NT2/D1 (cell line): ENCODE results near the gene PNO1.

Source experiments
- DNase-seq: peaks from one replicate; pipeline ENCODE4 v3.0.0-alpha.2; 2011; ENCODE audit warnings: low read depth, low spot score
- H3K27me3 ChIP-seq: 2 replicates; pipeline ENCODE4 v1.6.0; 2011; ENCODE audit warnings: mild to moderate bottlenecking; ENCODE audit not compliant: insufficient read length, insufficient read depth
- H3K36me3 ChIP-seq: 2 replicates; pipeline ENCODE4 v1.6.1; 2011; ENCODE audit warnings: mild to moderate bottlenecking, low read length, mixed read lengths; ENCODE audit not compliant: insufficient read depth, insufficient read length
- H3K4me1 ChIP-seq: 2 replicates; pipeline ENCODE4 v1.5.1; 2011; ENCODE audit not compliant: insufficient read depth, insufficient read length
- H3K4me3 ChIP-seq: 2 replicates; pipeline ENCODE4 v1.5.1; 2011; ENCODE audit warnings: low read depth; ENCODE audit not compliant: insufficient read length
- H3K9ac ChIP-seq: 2 replicates; pipeline ENCODE4 v1.6.0; 2011; ENCODE audit warnings: low read depth; ENCODE audit not compliant: insufficient read length
- H3K9me3 ChIP-seq: 2 replicates; pipeline ENCODE4 v1.5.1; 2011; ENCODE audit warnings: mild to moderate bottlenecking, low read length; ENCODE audit not compliant: insufficient read depth
- SUZ12 ChIP-seq: IDR thresholded peaks from 2 replicates; pipeline ENCODE4 v1.6.1; 2011; ENCODE audit not compliant: insufficient read length, insufficient read depth; ENCODE audit errors: extremely low read depth
- YY1 ChIP-seq: IDR thresholded peaks from 2 replicates; pipeline ENCODE4 v1.6.1; 2011; ENCODE audit not compliant: insufficient read length, insufficient read depth
- ZNF274 ChIP-seq: IDR thresholded peaks from 2 replicates; pipeline ENCODE4 v1.6.1; 2011; ENCODE audit warnings: mild to moderate bottlenecking, low read depth, low read length

The PNO1 gene

DNA sequence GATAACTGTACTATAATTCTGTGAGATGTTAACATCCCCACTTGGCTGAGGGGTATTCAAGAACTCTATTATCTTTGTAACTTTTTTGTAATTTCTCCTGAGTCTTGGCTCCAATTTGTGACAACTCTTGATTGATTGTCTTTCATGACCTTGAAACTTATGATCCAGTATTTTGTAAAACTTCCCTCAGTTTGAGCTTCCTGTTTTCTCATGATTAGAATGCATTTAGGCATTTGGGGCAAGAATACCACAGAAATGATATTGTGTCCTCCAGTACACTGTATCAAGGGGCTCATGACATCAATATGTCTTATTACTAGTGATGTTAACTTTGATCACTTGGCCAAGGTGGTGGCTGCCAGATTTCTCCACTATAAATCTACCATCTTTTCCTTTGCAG lies 37.4 kb downstream of the PNO1 start:
- no peak overlapping the region for H3K4me3 ChIP-seq
- no peaks in the 10 kb centered on the region for H3K27me3 ChIP-seq
- TF ChIP-seq YY1: no peak
- no peak for TF ChIP-seq ZNF274
- TF ChIP-seq SUZ12: no peak
- no peaks in the 10 kb centered on the region for H3K9me3 ChIP-seq
- no peak overlapping the region for H3K9ac ChIP-seq
- no peaks in the 10 kb centered on the region for H3K36me3 ChIP-seq
- no peak for DNase-seq
- no peaks in the 10 kb centered on the region for H3K4me1 ChIP-seq

DNA sequence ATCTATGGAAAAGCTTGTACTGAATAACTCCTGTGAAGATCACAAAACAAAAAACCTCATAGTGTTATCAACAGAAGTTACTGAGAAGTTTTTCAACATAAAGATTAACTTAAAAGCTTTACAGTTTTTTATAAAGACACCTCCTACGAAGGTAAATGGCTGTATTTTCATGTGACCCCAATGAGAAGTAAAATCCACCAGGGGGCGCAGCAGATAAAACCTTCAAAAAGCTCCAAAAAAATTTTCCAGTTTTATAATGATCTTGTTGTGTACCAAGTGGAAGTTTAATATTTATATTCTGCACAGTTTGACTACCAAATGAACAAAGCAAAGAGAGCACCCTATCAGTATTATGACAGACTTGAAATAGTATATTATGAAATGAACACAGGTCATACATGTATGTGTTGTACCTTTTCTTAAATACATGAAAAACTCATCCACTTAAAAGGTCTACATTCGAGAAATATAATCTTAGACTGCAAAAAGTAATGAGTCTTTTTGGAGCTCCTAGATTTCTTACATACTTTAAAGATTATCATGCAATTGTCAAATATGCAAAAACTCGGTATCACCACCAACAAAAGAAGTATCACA lies 38.5 kb downstream of the PNO1 start:
- H3K9me3 ChIP-seq: no peaks in the 10 kb centered on the region
- H3K9ac ChIP-seq: no peak overlapping the region
- TF ChIP-seq ZNF274 (no peak), SUZ12 (no peak), YY1 (no peak)
- no peaks in the 10 kb centered on the region for H3K27me3 ChIP-seq
- DNase-seq: peak; percentile 33
- H3K4me1 ChIP-seq: no peaks in the 10 kb centered on the region
- no peaks in the 10 kb centered on the region for H3K36me3 ChIP-seq
- H3K4me3 ChIP-seq: no peak overlapping the region

GRCh38 chr2:68200157-68200787 lies 42.6 kb downstream of the PNO1 start:
- H3K27me3 ChIP-seq: no peaks in the 10 kb centered on the region
- no peaks in the 10 kb centered on the region for H3K4me1 ChIP-seq
- H3K9me3 ChIP-seq: no peaks in the 10 kb centered on the region
- TF ChIP-seq ZNF274: no peak
- no peak for TF ChIP-seq YY1
- TF ChIP-seq SUZ12: no peak
- no peak overlapping the region for H3K4me3 ChIP-seq
- no peak overlapping the region for H3K9ac ChIP-seq
- H3K36me3 ChIP-seq: no peaks in the 10 kb centered on the region
- DNase-seq: no peak

GRCh38 chr2:68203587-68203986 lies 45.9 kb downstream of the PNO1 start:
- Histone ChIP-seq H3K36me3 (peaks cover 4% of the 10 kb centered on the region), H3K9ac (no peak overlapping the region), H3K4me3 (no peak overlapping the region), H3K9me3 (no peaks in the 10 kb centered on the region), H3K4me1 (no peaks in the 10 kb centered on the region), H3K27me3 (no peaks in the 10 kb centered on the region)
- no peak for TF ChIP-seq SUZ12
- TF ChIP-seq YY1: no peak
- TF ChIP-seq ZNF274: no peak
- DNase-seq: no peak

DNA sequence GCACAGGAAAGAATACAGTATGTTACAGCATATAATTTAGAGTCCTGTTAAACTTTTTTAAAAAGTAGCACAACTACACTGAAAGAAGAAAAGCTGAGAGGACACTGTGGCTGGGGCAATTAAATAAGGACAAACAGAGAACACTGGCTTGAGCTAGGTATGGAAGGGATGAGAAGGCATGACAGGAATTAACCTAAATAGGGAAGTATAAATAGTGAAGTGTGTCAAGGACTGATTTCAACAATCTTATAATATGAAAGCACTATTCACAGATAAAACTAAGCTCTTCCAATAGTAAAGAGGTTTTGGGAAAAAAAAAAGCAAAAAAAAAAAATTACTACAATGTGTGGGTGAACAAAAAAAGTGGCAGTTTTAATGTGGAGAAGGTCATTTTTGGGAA lies 49.1 kb downstream of the PNO1 start:
- Histone ChIP-seq H3K4me3 (no peak overlapping the region), H3K9ac (no peak overlapping the region), H3K9me3 (no peaks in the 10 kb centered on the region), H3K27me3 (no peaks in the 10 kb centered on the region), H3K4me1 (no peaks in the 10 kb centered on the region), H3K36me3 (peaks cover 6% of the 10 kb centered on the region)
- TF ChIP-seq ZNF274 (no peak), SUZ12 (no peak), YY1 (no peak)
- no peak for DNase-seq

GRCh38 chr2:68214381-68214780 lies 56.7 kb downstream of the PNO1 start:
- Histone ChIP-seq H3K4me1 (no peaks in the 10 kb centered on the region), H3K9ac (no peak overlapping the region), H3K4me3 (no peak overlapping the region), H3K36me3 (peaks cover 11% of the 10 kb centered on the region), H3K9me3 (no peaks in the 10 kb centered on the region), H3K27me3 (no peaks in the 10 kb centered on the region)
- no peak for DNase-seq
- TF ChIP-seq SUZ12: no peak
- no peak for TF ChIP-seq YY1
- no peak for TF ChIP-seq ZNF274

- Histone ChIP-seq H3K36me3 (peaks cover 10% of the 10 kb centered on the region), H3K9me3 (no peaks in the 10 kb centered on the region), H3K27me3 (no peaks in the 10 kb centered on the region), H3K9ac (no peak overlapping the region), H3K4me3 (no peak overlapping the region), H3K4me1 (no peaks in the 10 kb centered on the region)
- no peak for DNase-seq
- TF ChIP-seq SUZ12: no peak
- TF ChIP-seq YY1: no peak
- no peak for TF ChIP-seq ZNF274
Observed at GRCh38 chr2:68216454-68217310, 59.0 kb downstream of the PNO1 start.
